ENCODE results near the gene NUBPL.

The NUBPL gene

DNA sequence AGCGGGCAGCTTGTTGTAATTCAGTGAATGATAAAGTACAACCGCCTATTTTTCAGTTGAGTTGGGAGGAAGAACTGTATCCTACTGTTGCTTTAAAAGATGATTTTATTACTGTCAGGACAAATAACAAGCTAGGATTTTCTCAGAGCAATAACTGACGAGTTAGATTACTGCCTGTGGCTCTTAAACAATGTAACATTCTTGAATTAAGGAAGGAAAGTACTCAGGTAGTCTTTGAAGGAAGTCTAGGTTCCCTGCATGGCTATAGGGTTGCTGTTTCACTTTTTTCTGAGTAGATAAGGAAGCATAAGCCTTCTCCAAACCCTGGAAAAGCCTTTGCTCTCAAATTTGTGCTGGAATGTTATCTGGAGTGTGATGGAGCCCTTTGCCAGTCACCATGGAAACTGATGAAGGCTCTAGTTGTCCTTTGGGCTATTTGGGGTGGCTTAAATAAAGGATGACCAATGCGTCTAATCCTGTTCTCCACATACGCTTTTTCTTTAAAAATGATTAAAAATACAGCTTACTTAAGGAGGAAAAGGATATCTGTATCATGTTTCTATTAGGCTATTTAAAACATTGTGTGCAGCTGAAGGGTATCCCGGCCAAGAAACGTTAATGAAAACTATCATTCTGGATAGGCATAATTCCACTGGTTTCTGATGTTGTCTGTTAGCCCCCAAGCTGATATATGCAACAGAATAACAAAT, 17.7 kb downstream of the NUBPL start:
- Histone ChIP-seq H3K9me3 (ENCODE audit: control insufficient read depth in 1 of 2, low read length in 2 of 2) (no peaks in the 10 kb centered on the region), H3K27ac (ENCODE audit: low read length) (no peak overlapping the region), H3K4me3 (ENCODE audit: low read depth in 1 of 2, low read length in 2 of 2) (no peak overlapping the region), H3K36me3 (ENCODE audit: control insufficient read depth in 1 of 2, insufficient read depth in 2 of 2, low read length in 2 of 2) (no peaks in the 10 kb centered on the region), H3K4me1 (ENCODE audit: control insufficient read depth in 1 of 2, insufficient read depth in 2 of 2, low read length in 2 of 2) (peaks cover 0 to 9% of the 10 kb centered on the region in 2 donors), H3K27me3 (ENCODE audit: low read depth, low read length) (no peaks in the 10 kb centered on the region)

DNA sequence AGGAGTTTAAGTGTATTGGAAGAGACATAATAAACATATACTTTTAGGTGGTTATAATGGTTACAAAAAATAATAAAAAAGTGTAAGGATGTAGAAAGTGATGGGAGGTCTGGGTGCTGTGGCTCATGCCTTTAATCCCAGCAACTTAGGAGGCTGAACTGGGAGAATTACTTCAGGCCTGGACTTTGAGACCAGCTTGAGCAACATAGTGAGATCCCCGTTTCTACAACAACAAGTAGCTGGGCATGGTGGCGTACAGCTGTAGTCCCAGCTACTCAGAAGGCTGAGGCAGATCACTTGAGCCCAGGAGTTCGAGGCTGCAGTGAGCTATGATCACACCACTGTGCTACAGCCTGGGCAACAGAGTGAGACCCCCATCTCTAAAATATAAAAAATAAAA, 19.0 kb downstream of the NUBPL start:
- Histone ChIP-seq H3K36me3 (ENCODE audit: control insufficient read depth in 1 of 2, insufficient read depth in 2 of 2, low read length in 2 of 2) (no peaks in the 10 kb centered on the region), H3K27ac (ENCODE audit: low read length) (no peak overlapping the region), H3K4me1 (ENCODE audit: control insufficient read depth in 1 of 2, insufficient read depth in 2 of 2, low read length in 2 of 2) (peaks cover 0 to 9% of the 10 kb centered on the region in 2 donors), H3K27me3 (ENCODE audit: low read depth, low read length) (no peaks in the 10 kb centered on the region), H3K4me3 (ENCODE audit: low read depth in 1 of 2, low read length in 2 of 2) (no peak overlapping the region), H3K9me3 (ENCODE audit: control insufficient read depth in 1 of 2, low read length in 2 of 2) (no peaks in the 10 kb centered on the region)

DNA sequence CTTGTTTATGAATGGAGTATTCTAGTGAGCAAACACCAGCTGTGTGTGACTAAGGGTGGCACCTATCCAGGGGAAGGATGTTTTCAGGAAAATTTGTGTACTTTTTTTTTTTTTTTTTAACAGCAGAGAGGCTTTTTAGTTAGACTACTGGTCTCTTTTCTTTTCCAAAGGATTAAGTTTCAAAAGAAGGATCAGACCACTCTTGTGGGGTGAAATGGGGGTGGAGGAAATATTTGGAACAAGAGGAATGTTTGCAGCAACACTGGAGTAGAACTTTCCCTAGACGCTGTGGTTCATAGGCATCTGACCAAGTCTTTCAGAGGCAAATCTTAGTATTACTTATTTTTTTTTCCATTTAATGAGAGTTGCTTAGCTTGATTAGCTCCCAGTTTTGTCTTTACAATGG, 21.1 kb downstream of the NUBPL start:
- Histone ChIP-seq H3K4me1 (ENCODE audit: control insufficient read depth in 1 of 2, insufficient read depth in 2 of 2, low read length in 2 of 2) (peaks cover 0 to 8% of the 10 kb centered on the region in 2 donors), H3K9me3 (ENCODE audit: control insufficient read depth in 1 of 2, low read length in 2 of 2) (no peaks in the 10 kb centered on the region), H3K27me3 (ENCODE audit: low read depth, low read length) (no peaks in the 10 kb centered on the region), H3K27ac (ENCODE audit: low read length) (no peak overlapping the region), H3K36me3 (ENCODE audit: control insufficient read depth in 1 of 2, insufficient read depth in 2 of 2, low read length in 2 of 2) (no peaks in the 10 kb centered on the region), H3K4me3 (ENCODE audit: low read depth in 1 of 2, low read length in 2 of 2) (no peak overlapping the region)

DNA sequence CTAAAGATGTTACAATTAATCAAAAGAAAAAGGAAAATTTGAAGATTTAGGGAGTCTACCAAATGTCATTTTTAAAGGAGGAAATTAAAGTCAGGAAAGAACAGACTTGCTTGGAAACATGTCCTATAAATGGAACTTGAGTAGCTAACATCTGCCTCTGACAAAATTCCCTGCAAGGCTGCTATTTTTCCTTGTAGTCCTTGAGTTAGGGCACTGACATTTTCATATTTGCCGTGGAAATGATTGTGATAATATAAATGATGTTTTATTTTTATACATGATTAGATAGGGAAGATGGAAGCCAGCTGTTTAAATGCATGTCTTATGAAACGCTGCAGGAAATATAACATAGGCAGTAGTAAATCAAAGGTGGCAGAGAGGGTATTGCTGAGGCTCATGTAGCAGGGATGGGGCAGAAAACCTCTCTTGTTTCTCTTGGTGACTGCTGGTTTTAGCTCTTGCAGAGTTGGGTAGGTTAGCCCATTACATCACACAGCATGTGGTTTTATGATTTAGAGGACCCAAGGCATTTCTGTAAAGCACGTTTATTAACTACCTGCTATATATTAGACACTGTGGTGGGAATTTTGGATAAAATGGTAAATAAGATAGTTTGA, 21.7 kb downstream of the NUBPL start:
- Histone ChIP-seq H3K27me3 (ENCODE audit: low read depth, low read length) (no peaks in the 10 kb centered on the region), H3K36me3 (ENCODE audit: control insufficient read depth in 1 of 2, insufficient read depth in 2 of 2, low read length in 2 of 2) (no peaks in the 10 kb centered on the region), H3K4me1 (ENCODE audit: control insufficient read depth in 1 of 2, insufficient read depth in 2 of 2, low read length in 2 of 2) (peaks cover 0 to 1% of the 10 kb centered on the region in 2 donors), H3K9me3 (ENCODE audit: control insufficient read depth in 1 of 2, low read length in 2 of 2) (no peaks in the 10 kb centered on the region), H3K27ac (ENCODE audit: low read length) (no peak overlapping the region), H3K4me3 (ENCODE audit: low read depth in 1 of 2, low read length in 2 of 2) (no peak overlapping the region)

DNA sequence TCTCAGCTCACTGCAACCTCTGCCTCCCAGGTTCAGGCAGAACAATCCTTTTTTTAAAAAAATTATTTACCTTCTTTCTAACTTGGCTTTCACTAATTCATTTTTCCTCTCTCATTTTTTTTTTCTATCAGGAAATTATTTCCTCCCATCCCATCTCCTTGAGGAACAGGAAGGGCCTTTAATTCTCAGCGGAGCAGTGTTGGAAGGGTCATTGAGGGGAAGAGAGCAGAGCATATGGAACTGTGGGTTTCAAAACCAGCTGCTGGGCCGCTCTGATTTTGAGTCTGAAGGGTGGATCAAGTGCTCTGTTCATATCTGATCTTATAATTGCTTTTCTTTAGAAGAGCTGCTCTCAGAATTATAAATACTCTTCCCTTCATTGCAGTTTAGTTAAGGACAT, 29.0 kb downstream of the NUBPL start:
- Histone ChIP-seq H3K4me1 (ENCODE audit: control insufficient read depth in 1 of 2, insufficient read depth in 2 of 2, low read length in 2 of 2) (no peaks in the 10 kb centered on the region), H3K27me3 (ENCODE audit: low read depth, low read length) (no peaks in the 10 kb centered on the region), H3K4me3 (ENCODE audit: low read depth in 1 of 2, low read length in 2 of 2) (no peak overlapping the region), H3K27ac (ENCODE audit: low read length) (no peak overlapping the region), H3K36me3 (ENCODE audit: control insufficient read depth in 1 of 2, insufficient read depth in 2 of 2, low read length in 2 of 2) (no peaks in the 10 kb centered on the region), H3K9me3 (ENCODE audit: control insufficient read depth in 1 of 2, low read length in 2 of 2) (no peaks in the 10 kb centered on the region)

DNA sequence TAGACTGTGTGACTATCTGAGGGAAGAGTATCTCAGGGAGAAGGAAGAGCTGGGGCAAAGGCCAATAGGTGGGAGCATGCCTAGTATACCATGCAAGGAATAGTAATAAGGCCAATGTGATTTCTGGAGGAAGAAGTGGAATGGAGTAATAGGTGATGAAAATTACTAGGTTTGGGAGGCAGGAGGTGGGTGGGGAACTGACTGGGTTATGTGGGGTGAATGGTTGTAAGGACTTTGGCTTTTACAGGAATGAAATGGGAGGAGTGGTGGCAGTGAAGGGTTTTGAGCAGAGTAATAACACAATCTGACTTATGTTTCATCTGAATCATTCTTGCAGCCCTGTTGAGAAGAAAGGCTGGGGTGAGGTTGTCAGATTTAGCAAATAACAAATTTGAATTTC, 30.9 kb downstream of the NUBPL start:
- H3K27me3 ChIP-seq (ENCODE audit: low read depth, low read length) = no peaks in the 10 kb centered on the region

DNA sequence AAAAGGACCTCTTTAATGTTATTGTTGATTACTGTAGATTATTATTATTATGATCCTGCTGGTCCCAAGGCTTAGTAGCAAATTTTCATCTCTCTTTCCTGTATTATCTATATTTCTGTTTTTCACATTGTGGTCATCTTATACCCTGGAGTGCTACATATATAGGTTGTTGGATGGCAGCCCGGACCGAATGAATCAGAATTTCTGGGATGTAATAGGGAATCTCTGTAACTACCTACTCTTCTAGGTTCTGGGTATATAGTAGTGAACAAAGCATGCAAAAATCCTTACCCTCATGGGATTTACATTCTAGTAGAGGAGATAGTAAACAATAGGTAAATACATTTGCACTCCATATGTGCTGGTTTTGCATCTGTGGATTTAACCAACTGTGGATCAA, 31.4 kb downstream of the NUBPL start:
- Histone ChIP-seq H3K27ac (ENCODE audit: low read length) (no peak overlapping the region), H3K27me3 (ENCODE audit: low read depth, low read length) (no peaks in the 10 kb centered on the region), H3K36me3 (ENCODE audit: control insufficient read depth in 1 of 2, insufficient read depth in 2 of 2, low read length in 2 of 2) (no peaks in the 10 kb centered on the region), H3K9me3 (ENCODE audit: control insufficient read depth in 1 of 2, low read length in 2 of 2) (no peaks in the 10 kb centered on the region), H3K4me1 (ENCODE audit: control insufficient read depth in 1 of 2, insufficient read depth in 2 of 2, low read length in 2 of 2) (peaks cover 0 to 7% of the 10 kb centered on the region in 2 donors), H3K4me3 (ENCODE audit: low read depth in 1 of 2, low read length in 2 of 2) (no peak overlapping the region)

More for the DNA sequence above, 30.9 kb downstream of the NUBPL start:
- peaks cover 0 to 7% of the 10 kb centered on the region in 2 donors for H3K4me1 ChIP-seq (ENCODE audit: control insufficient read depth in 1 of 2, insufficient read depth in 2 of 2, low read length in 2 of 2)
- H3K9me3 ChIP-seq (ENCODE audit: control insufficient read depth in 1 of 2, low read length in 2 of 2) = no peaks in the 10 kb centered on the region
- no peak overlapping the region for H3K4me3 ChIP-seq (ENCODE audit: low read depth in 1 of 2, low read length in 2 of 2)
- no peak overlapping the region for H3K27ac ChIP-seq (ENCODE audit: low read length)
- no peaks in the 10 kb centered on the region for H3K36me3 ChIP-seq (ENCODE audit: control insufficient read depth in 1 of 2, insufficient read depth in 2 of 2, low read length in 2 of 2)

DNA sequence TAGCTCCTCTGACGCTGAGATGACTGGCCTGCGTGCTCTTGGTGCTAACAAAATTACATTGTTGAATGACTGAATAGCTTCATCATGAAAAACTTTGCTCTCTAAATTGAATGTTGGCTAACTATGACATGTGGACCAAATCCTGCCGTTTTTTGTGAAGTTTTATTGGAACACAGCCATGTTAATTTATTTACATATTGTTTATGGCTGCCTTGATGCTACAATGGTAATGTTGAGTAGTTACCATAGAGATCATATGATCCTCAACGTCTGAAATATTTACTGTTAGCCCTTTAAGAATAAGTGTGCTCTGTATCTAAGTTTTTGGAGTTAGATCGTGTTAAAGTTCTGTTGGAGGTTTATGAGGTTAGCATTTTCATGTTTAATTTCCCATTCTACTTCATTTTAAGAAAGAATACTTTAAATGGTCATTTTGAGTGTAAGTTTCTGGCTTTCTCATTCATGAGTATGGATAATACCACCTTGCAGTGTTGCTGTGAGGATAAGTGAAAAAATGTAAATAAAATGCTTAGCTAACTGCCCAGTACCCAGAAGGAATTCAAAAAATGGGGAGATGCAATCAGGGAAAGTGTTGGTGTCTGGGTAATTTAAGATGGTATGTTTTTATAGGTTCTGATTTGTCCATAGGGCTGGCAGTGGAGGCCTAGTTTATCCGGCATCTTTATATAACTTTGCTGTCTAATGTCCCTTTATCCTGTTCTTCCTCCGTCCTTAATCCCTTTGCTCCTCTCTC, 35.3 kb downstream of the NUBPL start:
- peaks cover 0 to 7% of the 10 kb centered on the region in 2 donors for H3K4me1 ChIP-seq (ENCODE audit: control insufficient read depth in 1 of 2, insufficient read depth in 2 of 2, low read length in 2 of 2)
- no peak overlapping the region for H3K27ac ChIP-seq (ENCODE audit: low read length)
- no peaks in the 10 kb centered on the region for H3K9me3 ChIP-seq (ENCODE audit: control insufficient read depth in 1 of 2, low read length in 2 of 2)
- H3K4me3 ChIP-seq (ENCODE audit: low read depth in 1 of 2, low read length in 2 of 2) = no peak overlapping the region
- no peaks in the 10 kb centered on the region for H3K27me3 ChIP-seq (ENCODE audit: low read depth, low read length)
- peaks cover 0 to 5% of the 10 kb centered on the region in 2 donors for H3K36me3 ChIP-seq (ENCODE audit: control insufficient read depth in 1 of 2, insufficient read depth in 2 of 2, low read length in 2 of 2)

DNA sequence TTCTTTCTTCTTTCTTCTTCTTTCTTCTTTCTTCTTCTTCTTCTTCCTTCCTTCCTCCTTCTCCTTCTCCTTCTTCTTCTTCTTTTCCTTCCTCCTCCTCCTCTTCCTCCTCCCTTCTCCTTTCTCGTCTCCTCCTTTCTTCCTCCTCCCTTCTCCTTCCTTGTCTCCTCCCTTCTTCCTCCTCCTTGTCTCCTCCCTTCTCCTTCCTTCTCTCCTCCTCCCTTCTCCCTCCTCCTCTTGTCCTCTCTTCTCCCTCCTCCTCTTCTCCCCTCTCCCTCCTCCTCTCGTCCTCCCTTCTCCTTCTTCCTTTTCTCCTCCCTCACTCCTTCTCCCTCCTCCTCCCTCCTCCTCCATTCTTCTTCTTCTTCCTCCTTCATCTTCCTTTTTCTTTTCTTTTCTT, 44.5 kb downstream of the NUBPL start:
- Histone ChIP-seq H3K27ac (ENCODE audit: low read length) (no peak overlapping the region), H3K4me1 (ENCODE audit: control insufficient read depth in 1 of 2, insufficient read depth in 2 of 2, low read length in 2 of 2) (no peaks in the 10 kb centered on the region), H3K9me3 (ENCODE audit: control insufficient read depth in 1 of 2, low read length in 2 of 2) (peaks cover 0 to 1% of the 10 kb centered on the region in 2 donors), H3K4me3 (ENCODE audit: low read depth in 1 of 2, low read length in 2 of 2) (no peak overlapping the region), H3K27me3 (ENCODE audit: low read depth, low read length) (no peaks in the 10 kb centered on the region), H3K36me3 (ENCODE audit: control insufficient read depth in 1 of 2, insufficient read depth in 2 of 2, low read length in 2 of 2) (peaks cover 0 to 7% of the 10 kb centered on the region in 2 donors)

DNA sequence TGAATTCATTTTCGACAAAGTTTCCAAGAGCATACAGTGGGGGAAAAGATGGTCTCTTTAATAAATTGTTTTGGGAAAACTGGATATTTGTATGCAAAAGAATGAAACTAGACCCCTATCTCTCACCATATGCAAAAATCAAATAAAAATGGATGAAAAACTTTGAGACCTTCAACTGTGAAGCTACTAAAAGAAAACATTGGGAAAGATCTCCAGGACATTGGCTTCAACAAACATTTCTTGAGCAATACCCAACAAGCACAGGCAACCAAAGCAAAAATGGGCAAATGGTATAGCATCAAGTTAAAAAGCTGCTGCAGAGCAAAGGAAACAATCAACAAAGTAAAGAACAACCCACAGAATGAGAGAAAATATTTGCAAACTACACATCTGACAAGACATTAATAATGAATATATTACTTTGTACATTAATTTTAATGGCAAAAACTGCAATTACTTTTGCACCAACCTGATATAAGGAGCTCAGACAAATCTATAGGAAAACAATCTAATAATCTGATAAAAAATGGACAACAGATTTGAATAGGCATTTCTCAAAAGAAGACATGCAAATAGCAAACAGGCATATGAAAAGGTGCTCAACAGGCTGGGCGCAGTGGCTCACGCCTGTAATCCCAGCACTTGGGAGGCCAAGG, 50.7 kb downstream of the NUBPL start:
- Histone ChIP-seq H3K9me3 (ENCODE audit: control insufficient read depth in 1 of 2, low read length in 2 of 2) (peaks cover 0 to 2% of the 10 kb centered on the region in 2 donors), H3K36me3 (ENCODE audit: control insufficient read depth in 1 of 2, insufficient read depth in 2 of 2, low read length in 2 of 2) (no peaks in the 10 kb centered on the region), H3K4me1 (ENCODE audit: control insufficient read depth in 1 of 2, insufficient read depth in 2 of 2, low read length in 2 of 2) (no peaks in the 10 kb centered on the region), H3K27ac (ENCODE audit: low read length) (no peak overlapping the region), H3K4me3 (ENCODE audit: low read depth in 1 of 2, low read length in 2 of 2) (no peak overlapping the region), H3K27me3 (ENCODE audit: low read depth, low read length) (no peaks in the 10 kb centered on the region)

DNA sequence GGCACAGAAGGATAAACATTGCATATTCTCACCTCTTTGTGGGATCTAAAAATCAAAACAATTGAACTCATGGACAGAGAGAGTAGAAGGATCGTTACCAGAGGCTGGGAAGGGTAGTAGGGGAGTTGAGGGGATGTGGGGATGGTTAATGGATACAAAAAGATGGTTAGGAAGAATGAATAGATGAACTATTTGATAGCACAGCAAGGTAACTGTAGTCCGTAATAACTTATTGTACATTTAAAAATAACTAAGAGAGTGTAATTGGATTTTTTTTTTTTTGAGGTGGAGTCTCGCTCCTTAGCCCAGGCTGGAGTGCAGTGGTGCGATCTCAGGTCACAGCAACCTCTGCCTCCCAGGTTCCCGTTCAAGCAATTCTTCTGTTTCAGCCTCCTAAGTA, 52.0 kb downstream of the NUBPL start:
- Histone ChIP-seq H3K4me3 (ENCODE audit: low read depth in 1 of 2, low read length in 2 of 2) (no peak overlapping the region), H3K4me1 (ENCODE audit: control insufficient read depth in 1 of 2, insufficient read depth in 2 of 2, low read length in 2 of 2) (no peaks in the 10 kb centered on the region), H3K27me3 (ENCODE audit: low read depth, low read length) (no peaks in the 10 kb centered on the region), H3K9me3 (ENCODE audit: control insufficient read depth in 1 of 2, low read length in 2 of 2) (peaks cover 0 to 2% of the 10 kb centered on the region in 2 donors), H3K36me3 (ENCODE audit: control insufficient read depth in 1 of 2, insufficient read depth in 2 of 2, low read length in 2 of 2) (no peaks in the 10 kb centered on the region), H3K27ac (ENCODE audit: low read length) (no peak overlapping the region)
